ENCODE results near the gene THOC6.

DNA sequence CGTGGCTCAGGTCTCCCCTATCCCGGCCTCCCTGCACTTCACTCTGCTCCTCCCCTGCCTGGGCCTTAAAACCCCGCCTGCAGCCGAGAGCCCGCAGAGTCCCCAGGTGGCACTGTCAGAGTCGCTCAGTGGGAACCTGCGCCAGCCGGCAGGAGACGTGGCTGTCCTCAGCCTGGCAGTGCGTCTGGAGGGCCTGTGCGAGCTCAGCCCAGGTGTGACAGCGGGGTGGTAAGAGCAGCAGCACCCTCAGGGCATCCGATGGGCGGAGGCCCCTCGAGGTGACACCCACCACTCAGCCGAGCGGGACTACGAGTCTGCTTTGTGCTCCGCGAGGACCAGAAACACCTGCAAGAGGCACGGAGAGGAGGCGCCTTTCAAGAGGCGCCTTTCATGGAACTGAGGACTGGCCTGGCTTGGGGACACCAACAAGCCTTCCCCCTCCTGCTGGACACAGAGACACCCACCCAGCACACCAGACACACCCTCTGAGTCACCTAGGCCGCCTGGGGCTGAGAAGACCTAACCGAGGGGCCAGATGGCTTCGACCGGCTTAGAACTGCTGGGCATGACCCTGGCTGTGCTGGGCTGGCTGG, 10.9 kb upstream of the THOC6 start, which contains the start of gene CLDN9:
- TF ChIP-seq, protein P1, sequence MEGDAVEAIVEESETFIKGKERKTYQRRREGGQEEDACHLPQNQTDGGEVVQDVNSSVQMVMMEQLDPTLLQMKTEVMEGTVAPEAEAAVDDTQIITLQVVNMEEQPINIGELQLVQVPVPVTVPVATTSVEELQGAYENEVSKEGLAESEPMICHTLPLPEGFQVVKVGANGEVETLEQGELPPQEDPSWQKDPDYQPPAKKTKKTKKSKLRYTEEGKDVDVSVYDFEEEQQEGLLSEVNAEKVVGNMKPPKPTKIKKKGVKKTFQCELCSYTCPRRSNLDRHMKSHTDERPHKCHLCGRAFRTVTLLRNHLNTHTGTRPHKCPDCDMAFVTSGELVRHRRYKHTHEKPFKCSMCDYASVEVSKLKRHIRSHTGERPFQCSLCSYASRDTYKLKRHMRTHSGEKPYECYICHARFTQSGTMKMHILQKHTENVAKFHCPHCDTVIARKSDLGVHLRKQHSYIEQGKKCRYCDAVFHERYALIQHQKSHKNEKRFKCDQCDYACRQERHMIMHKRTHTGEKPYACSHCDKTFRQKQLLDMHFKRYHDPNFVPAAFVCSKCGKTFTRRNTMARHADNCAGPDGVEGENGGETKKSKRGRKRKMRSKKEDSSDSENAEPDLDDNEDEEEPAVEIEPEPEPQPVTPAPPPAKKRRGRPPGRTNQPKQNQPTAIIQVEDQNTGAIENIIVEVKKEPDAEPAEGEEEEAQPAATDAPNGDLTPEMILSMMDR (IDR thresholded peaks at IDR 0.05; ENCODE audit: low read length) = no peak
- no peak for TF ChIP-seq EZH2 (IDR thresholded peaks at IDR 0.05; ENCODE audit: borderline replicate concordance, low read length)

Measured in OCI-LY1 (cell line).